Esophagus squamous epithelium (tissue), 5 donors: ENCODE data around the gene STING1. TPM values are rescaled to one million over a fixed set of nuclear protein-coding genes. Genes with fewer than 3 reads are reported as not detected.

Source experiments
- DNase-seq: peaks from one replicate; lab custom pipeline; 2025; lab: John Stamatoyannopoulos, UW
- H3K27ac ChIP-seq, 4 donors: fragments of 200-600 bp; sonication (generic); one replicate each; pipeline ENCODE4 v1.5.1; 2016 to 2019; ENCODE audit warnings: mild to moderate bottlenecking in 1 of 4
- H3K27me3 ChIP-seq, 4 donors: fragments of 200-600 bp; sonication (generic); 1 replicate in 3 of 4; 2 replicates in 1 of 4; pipeline versions ENCODE4 v1.5.1 to v1.6.0; 2017 to 2021; ENCODE audit warnings: antibody characterized with exemption in 1 of 4
- H3K36me3 ChIP-seq, 3 donors: fragments of 200-600 bp; sonication (generic); one replicate each; pipeline ENCODE4 v1.5.1; 2016 to 2019
- H3K4me1 ChIP-seq, 3 donors: fragments of 200-600 bp; sonication (generic); one replicate each; pipeline ENCODE4 v1.5.1; 2017 to 2019
- H3K4me3 ChIP-seq, 4 donors: fragments of 200-600 bp; sonication (generic); 1 replicate in 3 of 4; 2 replicates in 1 of 4; pipeline ENCODE4 v1.5.1; 2016 to 2019; ENCODE audit warnings: mild to moderate bottlenecking in 2 of 4, moderate library complexity in 1 of 4
- H3K9me3 ChIP-seq, 3 donors: fragments of 200-600 bp; sonication (generic); one replicate each; pipeline ENCODE4 v1.5.1; 2016 to 2019
- POLR2A ChIP-seq, 4 donors: fragments of 450-650 bp; IDR thresholded peaks; one replicate each; pipeline ENCODE4 v1.6.1; 2017; ENCODE audit warnings: antibody characterized with exemption in 4 of 4, mild to moderate bottlenecking in 4 of 4, moderate library complexity in 3 of 4
- WGBS, 2 donors: methylation state at CpG; one replicate each; pipeline ENCODE4 v1.1.5; 2018; 5-methylcytosine and 5-hydroxymethylcytosine counted together
- intact Hi-C: fragments of 100-400 bp; cut with DNase I; formaldehyde crosslinking; loops from one replicate; pipeline ENCODE4 v1.15.0; 2022
- total RNA-seq, 4 donors: library from RNA; depleted of rRNA; stranded (reverse); fragments of >200 nt; gene quantifications; one replicate each; pipeline ENCODE4 v1.1.0, GENCODE V29; 2016
- TF ChIP-seq, protein P1 (sequence below), 6 experiments: fragments of 450-650 bp in 4 of 6; fragments of 200-600 bp in 2 of 6; sonication (generic) in 2 of 6; IDR thresholded peaks; one replicate each; pipeline ENCODE4 v1.5.1; 2016 to 2019; ENCODE audit warnings: antibody characterized with exemption in 6 of 6, mild to moderate bottlenecking in 4 of 6, moderate library complexity in 4 of 6
- donor health status: DM: yes; HTN: yes; CAD: no.

Gene STING1
- total RNA-seq, 4 donors from 2014 or later = 33.0 to 49.6 (median 38.6) TPM

DNA sequence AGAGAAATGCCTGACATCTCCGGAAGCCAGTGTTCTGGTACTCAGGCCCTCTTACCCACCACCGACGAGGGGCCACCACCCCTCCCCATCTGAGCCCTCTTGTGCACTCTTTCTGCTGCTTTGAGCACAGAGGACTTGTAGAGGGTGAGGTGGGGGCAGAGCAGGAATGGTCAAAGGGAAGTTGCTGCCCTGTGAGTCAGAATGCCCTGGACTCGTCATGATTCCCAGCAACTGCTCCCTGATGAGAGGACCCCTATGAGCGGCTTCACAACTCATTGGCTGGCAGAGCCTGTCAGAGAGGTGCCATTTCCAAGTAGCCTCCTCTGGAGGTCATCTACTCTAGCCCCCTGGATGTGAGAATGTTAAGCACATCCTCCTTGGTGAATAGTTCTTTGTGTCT is 20.9 kb downstream of the STING1 start:
- no peak for DNase-seq
- Histone ChIP-seq H3K27me3 (no peaks in the 10 kb centered on the region), H3K9me3 (no peaks in the 10 kb centered on the region), H3K27ac (peak overlapping the region; percentile 50 to 82 (median 72)), H3K4me3 (peak overlapping the region in 3 of 4 donors; percentile 28 to 51 (median 37)), H3K4me1 (peaks cover 0 to 28% (median 4%) of the 10 kb centered on the region in 3 donors), H3K36me3 (no peaks in the 10 kb centered on the region)
- peak in 1 of 4 donors; percentile 18 for TF ChIP-seq POLR2A (IDR thresholded peaks at IDR 0.05)
- TF ChIP-seq, protein P1, sequence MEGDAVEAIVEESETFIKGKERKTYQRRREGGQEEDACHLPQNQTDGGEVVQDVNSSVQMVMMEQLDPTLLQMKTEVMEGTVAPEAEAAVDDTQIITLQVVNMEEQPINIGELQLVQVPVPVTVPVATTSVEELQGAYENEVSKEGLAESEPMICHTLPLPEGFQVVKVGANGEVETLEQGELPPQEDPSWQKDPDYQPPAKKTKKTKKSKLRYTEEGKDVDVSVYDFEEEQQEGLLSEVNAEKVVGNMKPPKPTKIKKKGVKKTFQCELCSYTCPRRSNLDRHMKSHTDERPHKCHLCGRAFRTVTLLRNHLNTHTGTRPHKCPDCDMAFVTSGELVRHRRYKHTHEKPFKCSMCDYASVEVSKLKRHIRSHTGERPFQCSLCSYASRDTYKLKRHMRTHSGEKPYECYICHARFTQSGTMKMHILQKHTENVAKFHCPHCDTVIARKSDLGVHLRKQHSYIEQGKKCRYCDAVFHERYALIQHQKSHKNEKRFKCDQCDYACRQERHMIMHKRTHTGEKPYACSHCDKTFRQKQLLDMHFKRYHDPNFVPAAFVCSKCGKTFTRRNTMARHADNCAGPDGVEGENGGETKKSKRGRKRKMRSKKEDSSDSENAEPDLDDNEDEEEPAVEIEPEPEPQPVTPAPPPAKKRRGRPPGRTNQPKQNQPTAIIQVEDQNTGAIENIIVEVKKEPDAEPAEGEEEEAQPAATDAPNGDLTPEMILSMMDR (IDR thresholded peaks at IDR 0.05) = no peak
- intact Hi-C loops = no loop called here
- 64 to 77% methylated on average over 2 to 5 of the region's 5 CpGs for WGBS, 2 donors

DNA sequence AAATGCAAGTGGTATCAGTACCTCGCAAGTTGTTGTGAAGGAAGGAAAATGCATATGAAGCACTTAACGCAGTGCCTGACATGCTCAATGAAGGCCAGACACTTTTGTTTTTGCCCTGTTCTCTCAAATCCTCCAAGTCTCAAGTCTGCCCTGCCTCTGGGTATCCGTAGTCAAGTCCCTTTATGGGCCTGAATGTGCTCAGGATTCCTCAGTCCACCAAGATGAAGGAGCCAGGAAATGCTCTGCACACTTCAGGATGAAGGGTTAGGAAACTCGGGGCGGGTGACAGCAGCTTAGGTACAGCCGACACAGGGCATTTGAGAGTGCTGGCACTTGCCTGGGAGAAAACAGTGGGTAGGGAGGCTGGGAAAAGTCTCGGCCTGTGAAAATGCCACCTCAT is 21.4 kb downstream of the STING1 start:
- intact Hi-C loops = no loop called here
- no peak for DNase-seq
- H3K36me3 ChIP-seq = no peaks in the 10 kb centered on the region
- H3K27ac ChIP-seq = peak overlapping the region; percentile 50 to 82 (median 72)
- no peak for TF ChIP-seq POLR2A (IDR thresholded peaks at IDR 0.05)
- TF ChIP-seq, protein P1 (IDR thresholded peaks at IDR 0.05) = no peak
- H3K9me3 ChIP-seq = no peaks in the 10 kb centered on the region
- H3K27me3 ChIP-seq = no peaks in the 10 kb centered on the region
- peak overlapping the region in 3 of 4 donors; percentile 28 to 51 (median 37) for H3K4me3 ChIP-seq
- 76 to 90% methylated on average over 2 to 7 of the region's 7 CpGs for WGBS, 2 donors
- peaks cover 0 to 28% (median 4%) of the 10 kb centered on the region in 3 donors for H3K4me1 ChIP-seq

DNA sequence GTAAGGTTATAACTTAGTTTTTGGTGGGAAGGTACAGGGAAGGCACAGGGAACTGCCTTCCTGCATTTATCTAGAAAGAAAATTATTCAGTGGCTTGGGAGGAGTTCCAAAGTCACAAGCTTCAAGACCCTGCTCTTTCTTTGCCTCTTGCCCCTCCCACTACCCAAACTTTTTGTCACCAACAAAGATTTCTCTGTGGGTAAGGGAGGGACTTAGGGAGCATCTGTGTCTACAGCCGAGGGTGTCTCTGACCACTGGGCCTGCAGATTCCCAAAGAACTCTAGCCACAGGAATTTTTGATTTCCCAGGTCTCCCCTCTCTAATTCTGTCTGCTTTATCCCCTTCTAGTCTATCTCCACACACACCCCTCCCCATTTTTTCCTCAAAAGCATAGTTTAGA is 22.1 kb downstream of the STING1 start:
- H3K4me3 ChIP-seq = peak overlapping the region in 2 of 4 donors; percentile 37 to 51

DNA sequence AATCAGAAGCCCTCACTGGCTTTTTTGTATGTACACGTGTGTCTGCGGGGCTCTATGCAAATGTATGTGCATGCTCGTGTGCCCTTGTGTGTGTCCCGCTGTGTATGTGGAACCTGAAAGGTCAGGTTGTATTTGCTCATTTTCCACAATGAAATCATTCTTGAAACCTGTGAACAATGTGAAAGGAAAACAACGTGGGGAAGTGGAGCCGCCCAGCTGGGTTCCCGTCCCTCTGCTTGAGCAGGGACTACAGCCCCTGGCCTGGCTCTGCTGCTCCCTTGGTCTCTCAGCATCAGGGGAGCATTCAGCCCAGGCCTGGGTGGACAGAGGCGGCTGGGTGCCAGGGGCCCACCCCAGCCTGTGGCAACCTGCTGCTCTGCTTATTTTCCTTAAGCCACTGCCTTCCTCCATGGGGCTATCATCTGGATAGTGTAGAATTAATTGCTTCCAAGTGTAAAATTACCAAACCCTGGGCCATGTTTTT is 23.1 kb downstream of the STING1 start:
- DNase-seq = no peak
- Histone ChIP-seq H3K27ac (peak overlapping the region; percentile 45 to 82 (median 72)), H3K9me3 (no peaks in the 10 kb centered on the region), H3K36me3 (no peaks in the 10 kb centered on the region), H3K4me3 (peak overlapping the region in 1 of 4 donors; percentile 51), H3K27me3 (no peaks in the 10 kb centered on the region), H3K4me1 (peaks cover 0 to 28% (median 4%) of the 10 kb centered on the region in 3 donors)
- intact Hi-C loops = no loop called here
- 50 to 55% methylated on average over 3 to 7 of the region's 8 CpGs for WGBS, 2 donors
- no peak for TF ChIP-seq POLR2A (IDR thresholded peaks at IDR 0.05)
- TF ChIP-seq, protein P1 (IDR thresholded peaks at IDR 0.05) = no peak

More for the DNA sequence above, 22.1 kb downstream of the STING1 start:
- H3K27me3 ChIP-seq = no peaks in the 10 kb centered on the region
- peak overlapping the region; percentile 45 to 82 (median 72) for H3K27ac ChIP-seq
- H3K9me3 ChIP-seq = no peaks in the 10 kb centered on the region
- 55 to 73% methylated on average over 1 of the region's 1 CpG for WGBS, 2 donors
- intact Hi-C loops = no loop called here
- no peaks in the 10 kb centered on the region for H3K36me3 ChIP-seq
- no peak for TF ChIP-seq POLR2A (IDR thresholded peaks at IDR 0.05)
- TF ChIP-seq, protein P1 (IDR thresholded peaks at IDR 0.05) = no peak
- DNase-seq = no peak
- peaks cover 0 to 28% (median 4%) of the 10 kb centered on the region in 3 donors for H3K4me1 ChIP-seq

DNA sequence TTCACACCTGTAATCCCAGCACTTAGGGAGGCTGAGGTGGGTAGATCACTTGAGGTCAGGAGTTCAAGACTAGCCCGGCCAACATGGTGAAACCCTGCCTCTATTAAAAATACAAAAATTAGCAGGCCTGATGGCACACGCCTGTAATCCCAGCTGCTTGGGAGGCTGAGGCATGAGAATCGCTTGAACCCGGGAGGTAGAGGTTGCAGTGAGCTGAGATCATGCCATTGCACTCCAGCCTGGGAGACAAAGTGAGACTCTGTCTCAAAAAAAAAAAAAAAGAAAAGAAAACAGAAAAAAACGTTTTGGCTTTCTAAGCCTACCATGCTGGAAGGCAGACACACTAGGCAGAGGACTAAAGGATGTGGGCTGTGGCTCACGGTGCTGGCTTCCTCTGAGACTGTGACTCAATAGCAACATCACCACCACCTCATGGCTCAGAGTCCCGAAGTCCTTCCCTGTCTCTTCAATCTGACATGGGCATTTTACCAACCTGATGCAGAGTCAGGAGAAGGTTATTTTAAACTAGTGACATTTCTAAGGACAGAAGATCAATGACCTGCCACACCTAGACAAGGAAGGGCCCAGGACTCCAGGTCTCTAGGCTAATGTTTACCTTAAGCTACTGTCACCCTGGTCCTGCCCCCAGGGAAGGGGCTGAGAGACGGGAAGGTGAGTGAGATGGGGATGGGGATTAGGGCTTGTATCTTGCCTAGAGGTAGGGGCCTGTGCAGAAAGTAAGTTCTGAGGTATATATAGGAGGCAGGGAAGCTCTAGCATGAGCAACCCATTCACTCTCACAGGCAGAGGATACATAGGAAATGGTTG is 23.8 kb downstream of the STING1 start:
- 44 to 57% methylated on average over 8 of the region's 8 CpGs for WGBS, 2 donors
- Histone ChIP-seq H3K27ac (peak overlapping the region; percentile 32 to 82 (median 72)), H3K4me3 (peak overlapping the region in 1 of 4 donors; percentile 51), H3K36me3 (no peaks in the 10 kb centered on the region), H3K4me1 (peaks cover 0 to 28% (median 4%) of the 10 kb centered on the region in 3 donors), H3K9me3 (no peaks in the 10 kb centered on the region), H3K27me3 (no peaks in the 10 kb centered on the region)
- TF ChIP-seq, protein P1 (IDR thresholded peaks at IDR 0.05) = no peak
- peak in 1 of 4 donors; percentile 6 for TF ChIP-seq POLR2A (IDR thresholded peaks at IDR 0.05)
- no peak for DNase-seq
- intact Hi-C loops = no loop called here
